Measurements from ENCODE around the gene IER5.

DNA sequence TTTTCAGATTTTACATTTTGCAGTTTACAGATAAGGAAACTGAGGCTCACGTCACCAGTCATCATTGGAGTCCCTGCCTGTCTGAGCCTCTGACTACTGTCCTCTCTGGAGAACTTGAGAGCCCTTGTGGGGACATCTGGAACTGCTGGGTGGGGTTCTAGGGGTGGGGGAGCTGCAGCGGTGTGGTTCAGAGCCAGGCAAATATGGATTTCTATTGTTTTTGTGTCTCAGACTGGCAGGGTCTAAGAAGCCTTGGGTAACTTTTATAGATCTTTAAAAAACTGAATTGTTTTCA lies 46.9 kb downstream of the IER5 start:
- TF ChIP-seq, protein P1, sequence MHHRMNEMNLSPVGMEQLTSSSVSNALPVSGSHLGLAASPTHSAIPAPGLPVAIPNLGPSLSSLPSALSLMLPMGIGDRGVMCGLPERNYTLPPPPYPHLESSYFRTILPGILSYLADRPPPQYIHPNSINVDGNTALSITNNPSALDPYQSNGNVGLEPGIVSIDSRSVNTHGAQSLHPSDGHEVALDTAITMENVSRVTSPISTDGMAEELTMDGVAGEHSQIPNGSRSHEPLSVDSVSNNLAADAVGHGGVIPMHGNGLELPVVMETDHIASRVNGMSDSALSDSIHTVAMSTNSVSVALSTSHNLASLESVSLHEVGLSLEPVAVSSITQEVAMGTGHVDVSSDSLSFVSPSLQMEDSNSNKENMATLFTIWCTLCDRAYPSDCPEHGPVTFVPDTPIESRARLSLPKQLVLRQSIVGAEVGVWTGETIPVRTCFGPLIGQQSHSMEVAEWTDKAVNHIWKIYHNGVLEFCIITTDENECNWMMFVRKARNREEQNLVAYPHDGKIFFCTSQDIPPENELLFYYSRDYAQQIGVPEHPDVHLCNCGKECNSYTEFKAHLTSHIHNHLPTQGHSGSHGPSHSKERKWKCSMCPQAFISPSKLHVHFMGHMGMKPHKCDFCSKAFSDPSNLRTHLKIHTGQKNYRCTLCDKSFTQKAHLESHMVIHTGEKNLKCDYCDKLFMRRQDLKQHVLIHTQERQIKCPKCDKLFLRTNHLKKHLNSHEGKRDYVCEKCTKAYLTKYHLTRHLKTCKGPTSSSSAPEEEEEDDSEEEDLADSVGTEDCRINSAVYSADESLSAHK (tag by site-specific recombination; IDR thresholded peaks at IDR 0.05): no peak
- TF ChIP-seq ZNF707 (tag by site-specific recombination; IDR thresholded peaks at IDR 0.05) (no peak), ZFHX2 (tag by site-specific recombination; conservative IDR thresholded peaks at IDR 0.05) (no peak), ZNF791 (tag by site-specific recombination; IDR thresholded peaks at IDR 0.05) (no peak), ZBTB8A (tag by site-specific recombination; IDR thresholded peaks at IDR 0.05) (no peak), ZNF747 (tag by site-specific recombination; IDR thresholded peaks at IDR 0.05) (no peak), ZNF768 (tag by site-specific recombination; IDR thresholded peaks at IDR 0.05) (no peak), ZSCAN16 (tag by site-specific recombination; IDR thresholded peaks at IDR 0.05) (no peak)
- TF ChIP-seq, protein P2, sequence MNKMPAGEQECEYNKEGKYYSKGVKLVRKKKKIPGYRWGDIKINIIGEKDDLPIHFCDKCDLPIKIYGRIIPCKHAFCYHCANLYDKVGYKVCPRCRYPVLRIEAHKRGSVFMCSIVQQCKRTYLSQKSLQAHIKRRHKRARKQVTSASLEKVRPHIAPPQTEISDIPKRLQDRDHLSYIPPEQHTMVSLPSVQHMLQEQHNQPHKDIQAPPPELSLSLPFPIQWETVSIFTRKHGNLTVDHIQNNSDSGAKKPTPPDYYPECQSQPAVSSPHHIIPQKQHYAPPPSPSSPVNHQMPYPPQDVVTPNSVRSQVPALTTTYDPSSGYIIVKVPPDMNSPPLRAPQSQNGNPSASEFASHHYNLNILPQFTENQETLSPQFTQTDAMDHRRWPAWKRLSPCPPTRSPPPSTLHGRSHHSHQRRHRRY (tag by site-specific recombination; IDR thresholded peaks at IDR 0.05): no peak
- TF ChIP-seq, protein P3, sequence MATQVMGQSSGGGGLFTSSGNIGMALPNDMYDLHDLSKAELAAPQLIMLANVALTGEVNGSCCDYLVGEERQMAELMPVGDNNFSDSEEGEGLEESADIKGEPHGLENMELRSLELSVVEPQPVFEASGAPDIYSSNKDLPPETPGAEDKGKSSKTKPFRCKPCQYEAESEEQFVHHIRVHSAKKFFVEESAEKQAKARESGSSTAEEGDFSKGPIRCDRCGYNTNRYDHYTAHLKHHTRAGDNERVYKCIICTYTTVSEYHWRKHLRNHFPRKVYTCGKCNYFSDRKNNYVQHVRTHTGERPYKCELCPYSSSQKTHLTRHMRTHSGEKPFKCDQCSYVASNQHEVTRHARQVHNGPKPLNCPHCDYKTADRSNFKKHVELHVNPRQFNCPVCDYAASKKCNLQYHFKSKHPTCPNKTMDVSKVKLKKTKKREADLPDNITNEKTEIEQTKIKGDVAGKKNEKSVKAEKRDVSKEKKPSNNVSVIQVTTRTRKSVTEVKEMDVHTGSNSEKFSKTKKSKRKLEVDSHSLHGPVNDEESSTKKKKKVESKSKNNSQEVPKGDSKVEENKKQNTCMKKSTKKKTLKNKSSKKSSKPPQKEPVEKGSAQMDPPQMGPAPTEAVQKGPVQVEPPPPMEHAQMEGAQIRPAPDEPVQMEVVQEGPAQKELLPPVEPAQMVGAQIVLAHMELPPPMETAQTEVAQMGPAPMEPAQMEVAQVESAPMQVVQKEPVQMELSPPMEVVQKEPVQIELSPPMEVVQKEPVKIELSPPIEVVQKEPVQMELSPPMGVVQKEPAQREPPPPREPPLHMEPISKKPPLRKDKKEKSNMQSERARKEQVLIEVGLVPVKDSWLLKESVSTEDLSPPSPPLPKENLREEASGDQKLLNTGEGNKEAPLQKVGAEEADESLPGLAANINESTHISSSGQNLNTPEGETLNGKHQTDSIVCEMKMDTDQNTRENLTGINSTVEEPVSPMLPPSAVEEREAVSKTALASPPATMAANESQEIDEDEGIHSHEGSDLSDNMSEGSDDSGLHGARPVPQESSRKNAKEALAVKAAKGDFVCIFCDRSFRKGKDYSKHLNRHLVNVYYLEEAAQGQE (tag by site-specific recombination; IDR thresholded peaks at IDR 0.05): no peak
- TF ChIP-seq, protein P4, sequence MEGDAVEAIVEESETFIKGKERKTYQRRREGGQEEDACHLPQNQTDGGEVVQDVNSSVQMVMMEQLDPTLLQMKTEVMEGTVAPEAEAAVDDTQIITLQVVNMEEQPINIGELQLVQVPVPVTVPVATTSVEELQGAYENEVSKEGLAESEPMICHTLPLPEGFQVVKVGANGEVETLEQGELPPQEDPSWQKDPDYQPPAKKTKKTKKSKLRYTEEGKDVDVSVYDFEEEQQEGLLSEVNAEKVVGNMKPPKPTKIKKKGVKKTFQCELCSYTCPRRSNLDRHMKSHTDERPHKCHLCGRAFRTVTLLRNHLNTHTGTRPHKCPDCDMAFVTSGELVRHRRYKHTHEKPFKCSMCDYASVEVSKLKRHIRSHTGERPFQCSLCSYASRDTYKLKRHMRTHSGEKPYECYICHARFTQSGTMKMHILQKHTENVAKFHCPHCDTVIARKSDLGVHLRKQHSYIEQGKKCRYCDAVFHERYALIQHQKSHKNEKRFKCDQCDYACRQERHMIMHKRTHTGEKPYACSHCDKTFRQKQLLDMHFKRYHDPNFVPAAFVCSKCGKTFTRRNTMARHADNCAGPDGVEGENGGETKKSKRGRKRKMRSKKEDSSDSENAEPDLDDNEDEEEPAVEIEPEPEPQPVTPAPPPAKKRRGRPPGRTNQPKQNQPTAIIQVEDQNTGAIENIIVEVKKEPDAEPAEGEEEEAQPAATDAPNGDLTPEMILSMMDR (tag by site-specific recombination; IDR thresholded peaks at IDR 0.05): no peak; the same call in 1 of the 2 replicates

All from HEK293 (cell line).